GM20000 (cell line): ENCODE measurements around the gene ARHGEF19.
A peak's percentile ranks its signal among the peaks of the same experiment; 100 is the strongest.

ENCODE experiments used
- DNase-seq: peaks from one replicate; pipeline ENCODE4 v3.0.0; 2012; ENCODE audit warnings: low spot score
- TF ChIP-seq, protein P1 (sequence below): IDR thresholded peaks from 2 replicates; pipeline ENCODE4 v1.5.1; 2012; ENCODE audit warnings: mild to moderate bottlenecking, control low read depth; ENCODE audit errors: extremely low read depth, missing control alignments

Gene ARHGEF19

DNA sequence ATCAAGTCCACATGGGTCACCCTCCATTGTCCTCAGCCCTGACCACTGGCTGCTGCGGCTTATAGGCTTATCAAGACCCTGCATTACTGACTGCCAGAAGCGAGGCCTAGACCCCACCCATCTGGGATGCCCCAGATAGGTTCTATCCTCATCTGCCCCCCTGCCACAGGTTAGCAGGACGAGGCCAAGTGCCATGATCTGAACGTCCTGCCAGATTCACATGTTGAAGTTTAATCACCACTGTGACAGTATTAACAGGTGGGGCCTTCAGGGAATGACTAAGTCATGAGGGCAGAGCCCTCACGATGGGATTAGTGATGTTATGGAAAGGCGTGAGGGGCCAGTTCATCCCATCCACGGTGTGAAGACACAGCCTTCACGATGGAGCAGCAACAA lies 30.8 kb upstream of the ARHGEF19 start:
- DNase-seq = no peak
- TF ChIP-seq, protein P1, sequence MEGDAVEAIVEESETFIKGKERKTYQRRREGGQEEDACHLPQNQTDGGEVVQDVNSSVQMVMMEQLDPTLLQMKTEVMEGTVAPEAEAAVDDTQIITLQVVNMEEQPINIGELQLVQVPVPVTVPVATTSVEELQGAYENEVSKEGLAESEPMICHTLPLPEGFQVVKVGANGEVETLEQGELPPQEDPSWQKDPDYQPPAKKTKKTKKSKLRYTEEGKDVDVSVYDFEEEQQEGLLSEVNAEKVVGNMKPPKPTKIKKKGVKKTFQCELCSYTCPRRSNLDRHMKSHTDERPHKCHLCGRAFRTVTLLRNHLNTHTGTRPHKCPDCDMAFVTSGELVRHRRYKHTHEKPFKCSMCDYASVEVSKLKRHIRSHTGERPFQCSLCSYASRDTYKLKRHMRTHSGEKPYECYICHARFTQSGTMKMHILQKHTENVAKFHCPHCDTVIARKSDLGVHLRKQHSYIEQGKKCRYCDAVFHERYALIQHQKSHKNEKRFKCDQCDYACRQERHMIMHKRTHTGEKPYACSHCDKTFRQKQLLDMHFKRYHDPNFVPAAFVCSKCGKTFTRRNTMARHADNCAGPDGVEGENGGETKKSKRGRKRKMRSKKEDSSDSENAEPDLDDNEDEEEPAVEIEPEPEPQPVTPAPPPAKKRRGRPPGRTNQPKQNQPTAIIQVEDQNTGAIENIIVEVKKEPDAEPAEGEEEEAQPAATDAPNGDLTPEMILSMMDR = no peak

DNA sequence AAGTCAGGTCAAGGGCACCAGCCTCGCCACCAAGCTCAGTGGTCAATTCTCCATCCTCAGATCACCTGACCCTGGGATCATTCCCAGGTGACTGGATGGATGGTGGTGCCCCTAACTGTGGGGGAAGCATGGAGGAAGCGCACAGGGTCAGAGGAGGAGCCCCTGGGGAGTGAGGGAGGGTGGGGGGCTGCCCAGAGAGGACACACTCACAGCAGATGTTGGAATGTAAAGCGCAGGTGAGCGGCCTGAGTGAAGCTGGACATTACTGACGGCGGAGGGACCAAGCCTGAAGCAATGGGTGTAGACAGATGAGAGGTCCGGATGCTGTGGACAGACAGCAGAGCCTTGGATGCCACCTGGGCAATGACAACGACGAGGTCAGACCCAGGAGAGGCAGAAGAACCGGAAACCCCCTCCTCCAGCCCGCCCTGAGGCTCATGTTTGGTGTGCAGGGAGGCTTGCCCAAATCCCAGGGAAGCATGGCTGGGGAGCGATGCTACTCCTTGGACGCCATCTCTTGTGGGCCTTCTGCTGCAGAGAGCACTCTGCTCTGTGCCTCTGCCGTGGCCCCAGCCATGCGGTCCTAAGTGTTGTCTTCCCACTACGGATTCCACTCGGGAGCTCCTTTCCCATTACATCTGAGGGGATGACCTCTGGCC lies 30.2 kb upstream of the ARHGEF19 start:
- no peak for DNase-seq
- TF ChIP-seq, protein P1 = no peak

- TF ChIP-seq, protein P1 = no peak
- no peak for DNase-seq
These were observed 28.8 kb upstream of the ARHGEF19 start for GRCh38 chr1:16241221-16241708.

- no peak for DNase-seq
- TF ChIP-seq, protein P1 = no peak
These were observed 27.6 kb upstream of the ARHGEF19 start for GRCh38 chr1:16239972-16240491.

GRCh38 chr1:16237343-16237830 lies 24.9 kb upstream of the ARHGEF19 start:
- TF ChIP-seq, protein P1 = no peak
- peak; percentile 8 for DNase-seq

DNA sequence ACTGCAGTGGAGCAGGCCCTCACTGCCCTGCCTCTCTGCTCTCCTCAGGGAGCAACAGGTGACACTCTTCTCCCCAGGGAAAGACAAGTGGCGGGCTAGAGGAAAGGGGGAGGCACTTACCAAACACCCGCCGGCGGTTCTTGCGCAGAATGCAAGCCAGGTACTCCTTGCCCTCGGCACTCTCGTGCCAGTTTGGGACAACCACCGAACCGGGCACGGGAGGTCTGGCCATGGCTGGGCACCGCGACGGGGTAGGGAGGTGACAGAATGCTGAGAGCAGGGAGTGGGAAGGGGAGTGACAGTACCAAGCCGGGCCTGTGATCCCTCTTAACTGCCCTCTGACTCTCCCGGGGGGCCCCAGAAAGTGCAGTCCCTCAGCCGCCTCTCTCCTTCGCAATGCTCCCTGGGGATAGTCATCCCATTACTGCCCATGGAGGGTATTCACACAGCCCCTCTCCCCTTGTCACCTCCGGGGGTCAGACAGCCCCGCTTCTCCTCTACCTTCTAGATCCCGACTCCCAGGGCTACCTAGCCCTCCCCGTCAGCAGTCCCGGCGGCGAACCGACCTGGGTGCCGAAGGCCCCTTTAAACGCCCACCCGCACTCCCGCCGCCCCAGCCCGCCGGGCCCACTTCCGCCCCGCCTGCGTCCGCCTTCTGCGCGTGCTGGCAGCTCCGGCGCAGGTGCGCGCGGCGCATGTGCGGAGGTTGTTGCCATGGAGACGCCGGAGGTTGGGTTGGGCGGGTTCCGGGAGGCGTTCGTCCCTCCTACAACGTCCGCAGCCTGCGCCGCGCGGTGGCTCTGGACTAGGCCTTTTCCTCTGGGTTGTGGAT lies 24.3 kb upstream of the ARHGEF19 start, which contains the start of gene CPLANE2:
CPLANE2 (minus strand) TSS at position 673 of the 832 bp plus-strand sequence; CDS start at position 232, 441 bp downstream.
- peak; percentile 97 for DNase-seq
- TF ChIP-seq, protein P1 = no peak

- peak; percentile 72 for DNase-seq
- TF ChIP-seq, protein P1 = no peak
These were observed 23.6 kb upstream of the ARHGEF19 start for GRCh38 chr1:16235944-16236510.
